ELF-1 (cell line): Measurements from ENCODE around the gene FAT1.

Source experiments
- DNase-seq: peaks from one replicate; pipeline ENCODE4 v3.0.0-alpha.2; 2016; ENCODE audit warnings: low read depth, low spot score

FAT1 gene

DNA sequence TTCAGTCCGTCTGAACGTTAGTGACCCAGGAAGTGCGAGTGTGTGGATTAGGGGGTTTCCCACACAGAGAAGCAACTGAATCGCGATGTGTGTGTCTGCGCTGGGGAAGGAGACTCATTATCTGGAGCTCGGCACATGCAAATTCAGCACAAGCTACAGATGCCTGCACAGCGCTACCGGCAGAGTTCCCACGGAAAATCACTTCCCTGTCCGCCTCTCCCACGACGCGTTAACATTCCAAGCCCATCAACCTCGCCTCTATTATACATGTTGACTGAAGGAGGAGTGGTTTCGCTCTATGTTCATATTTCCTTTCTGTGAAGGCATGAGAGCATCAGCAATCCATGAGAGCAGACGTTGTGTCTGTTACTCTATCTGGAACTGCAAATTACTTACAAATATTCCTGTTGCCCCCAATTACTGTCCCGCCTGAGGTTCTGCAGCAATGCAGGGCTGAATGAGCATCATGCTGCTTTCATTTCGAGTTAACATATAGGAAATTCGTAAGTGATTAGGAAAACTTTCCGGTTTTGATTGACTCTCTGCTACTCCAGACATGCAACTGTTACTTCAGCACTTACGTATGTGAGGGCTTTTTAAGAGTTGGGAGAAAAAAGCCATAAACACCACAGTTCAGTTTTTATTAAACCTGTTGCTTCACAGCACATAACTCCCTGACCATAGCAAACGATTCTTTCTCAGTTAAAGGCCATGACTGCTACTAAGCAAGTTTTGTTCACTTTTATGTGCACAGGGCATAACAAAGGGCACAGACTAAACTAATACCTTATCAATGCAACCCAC, 153.3 kb downstream of the FAT1 start:
- DNase-seq, result peak; percentile 45

GRCh38 chr4:186569533-186570192, 154.0 kb downstream of the FAT1 start:
- DNase-seq, result peak; percentile 28

DNA sequence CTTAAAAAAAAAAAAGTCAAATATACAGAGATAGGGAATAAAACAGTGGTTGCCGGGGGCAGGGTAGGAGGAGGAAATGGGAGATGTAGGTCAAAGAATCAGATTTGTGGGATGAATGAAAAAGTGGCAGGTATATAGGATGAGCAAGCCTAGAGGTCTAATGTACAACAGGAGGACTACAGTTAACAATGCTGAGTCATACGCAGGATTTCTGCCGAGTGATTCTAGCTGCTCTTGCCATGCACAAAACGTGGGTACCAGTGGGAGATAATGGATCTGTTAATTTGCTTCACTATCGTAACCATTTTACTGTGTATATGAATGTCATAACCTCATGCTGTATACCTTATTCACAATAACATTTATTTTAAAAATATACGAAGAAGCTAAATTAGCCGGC, 157.6 kb downstream of the FAT1 start:
- no peak for DNase-seq

DNA sequence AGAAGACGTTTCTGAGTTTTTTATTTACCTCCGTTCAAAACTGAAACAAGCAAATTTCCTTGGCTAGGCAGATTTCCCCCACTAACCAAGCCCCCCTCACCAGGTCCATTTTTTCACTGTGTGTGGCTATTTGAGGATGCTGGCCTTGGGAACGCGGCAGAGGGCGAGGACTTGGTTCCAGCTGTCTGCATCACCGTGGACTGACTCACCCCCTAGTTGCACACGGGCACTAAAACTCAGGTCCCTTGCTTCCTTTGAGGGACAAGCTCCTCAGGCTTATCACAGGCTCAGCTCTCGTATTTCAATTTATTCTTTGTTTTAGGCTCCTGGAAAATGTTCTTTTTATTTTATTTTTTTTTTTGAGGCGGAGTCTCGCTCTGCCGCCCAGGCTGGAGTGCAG, 159.9 kb downstream of the FAT1 start:
- no peak for DNase-seq

- no peak for DNase-seq
Measured at GRCh38 chr4:186561748-186562147, 161.9 kb downstream of the FAT1 start.

DNA sequence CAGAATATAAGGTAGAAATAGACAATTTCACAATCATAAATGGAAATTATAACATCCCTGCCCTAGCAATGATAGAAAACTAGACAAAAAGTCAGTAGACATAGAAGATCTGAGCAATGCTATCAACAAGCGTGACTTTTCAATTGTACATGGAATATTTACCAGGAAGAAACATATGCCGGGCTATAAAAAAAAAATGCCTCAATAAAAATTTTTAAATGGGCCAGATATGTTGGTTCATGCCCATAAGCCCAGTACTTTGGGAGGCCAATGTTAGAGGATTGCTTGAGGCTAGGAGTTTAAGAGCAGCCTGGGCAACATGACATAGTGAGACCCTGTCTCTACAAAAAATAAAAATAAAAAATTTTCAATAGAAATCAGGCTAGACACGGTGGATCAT, 163.0 kb downstream of the FAT1 start:
- no peak for DNase-seq

GRCh38 chr4:186557486-186557885, 166.2 kb downstream of the FAT1 start:
- no peak for DNase-seq

DNA sequence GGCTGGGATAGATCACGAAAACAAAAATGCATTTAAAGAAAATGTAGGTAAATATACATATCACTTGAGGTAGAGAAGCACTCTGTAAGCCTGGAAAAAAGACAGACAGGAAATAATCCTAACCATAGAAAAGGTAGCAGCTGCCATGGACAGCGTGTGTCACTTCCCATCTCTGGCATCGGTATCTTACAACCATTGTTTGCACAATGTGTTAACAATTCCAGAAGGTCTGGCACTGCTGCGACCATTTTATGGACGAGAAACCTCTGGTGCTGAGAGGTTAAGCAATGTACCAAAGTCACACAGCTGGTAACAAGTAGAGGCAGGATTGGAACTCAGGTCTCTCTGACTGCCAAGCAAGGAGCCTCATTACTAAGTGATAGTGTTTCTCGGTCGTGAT, 166.6 kb downstream of the FAT1 start:
- DNase-seq, result no peak

- DNase-seq, result peak; percentile 58
Measured at GRCh38 chr4:186554914-186555827, 168.5 kb downstream of the FAT1 start, which contains the start of gene MTNR1A. MTNR1A (minus strand) TSS chr4:186555567; CDS start chr4:186555365, 202 bp downstream.

DNA sequence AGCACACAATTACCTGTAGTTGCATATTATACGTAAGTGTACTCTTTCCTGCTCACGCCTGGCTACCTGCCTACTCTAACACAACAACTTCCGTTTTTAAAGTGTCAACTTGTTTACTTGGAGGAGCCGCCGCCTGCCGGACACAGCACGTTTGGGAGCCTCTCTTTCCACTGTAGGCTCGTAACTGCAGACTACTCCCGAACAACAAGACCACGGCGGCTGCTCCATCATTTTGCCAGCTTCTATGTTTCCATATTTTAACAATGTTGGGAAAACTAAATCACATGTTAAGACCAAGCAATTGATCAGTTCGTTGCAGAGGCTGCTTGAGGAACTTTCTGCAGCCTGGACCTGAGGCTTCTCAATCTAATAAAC, 169.1 kb downstream of the FAT1 start:
- DNase-seq, result peak; percentile 75

GRCh38 chr4:186553717-186554116, 169.9 kb downstream of the FAT1 start:
- DNase-seq, result peak; percentile 42

- no peak for DNase-seq
Measured at GRCh38 chr4:186551849-186552248, 171.8 kb downstream of the FAT1 start.

DNA sequence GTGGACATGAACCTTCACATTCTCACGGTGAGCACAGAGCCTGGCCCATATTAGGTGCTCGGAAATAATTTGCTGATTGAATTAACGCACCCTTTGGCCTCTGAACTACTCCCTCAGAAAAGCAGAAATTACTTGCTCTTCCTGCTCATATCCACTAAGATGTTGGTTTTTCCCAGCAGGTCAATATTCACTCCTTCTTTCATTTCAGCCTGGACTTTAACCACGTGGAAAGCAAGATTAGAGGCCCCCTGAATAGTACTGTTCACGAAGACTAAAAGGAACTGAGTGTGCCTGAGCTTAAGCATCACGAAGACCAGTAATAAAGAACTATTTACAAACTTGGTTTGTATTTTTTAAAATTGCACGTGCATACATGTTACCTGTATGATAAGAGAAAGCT, 178.2 kb downstream of the FAT1 start:
- no peak for DNase-seq

DNA sequence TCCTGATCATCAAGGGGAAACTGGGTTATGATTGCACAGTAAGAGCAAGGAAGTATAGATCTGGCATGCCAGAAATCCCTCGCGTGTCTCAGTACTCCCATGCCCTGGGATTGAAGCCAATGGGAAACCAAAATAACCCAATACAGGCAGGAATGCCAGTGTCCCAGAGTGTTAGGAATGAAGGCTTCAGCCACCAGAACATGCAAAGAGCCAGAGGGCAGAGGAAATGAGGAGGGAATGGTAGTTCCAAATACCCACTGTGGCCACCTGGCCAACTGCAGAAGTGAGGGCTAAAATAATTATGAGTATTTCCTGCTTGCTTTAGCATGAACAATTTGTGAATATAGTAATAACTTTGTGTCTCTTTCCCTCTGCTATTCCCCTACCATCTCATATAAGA, 180.4 kb downstream of the FAT1 start:
- no peak for DNase-seq

DNA sequence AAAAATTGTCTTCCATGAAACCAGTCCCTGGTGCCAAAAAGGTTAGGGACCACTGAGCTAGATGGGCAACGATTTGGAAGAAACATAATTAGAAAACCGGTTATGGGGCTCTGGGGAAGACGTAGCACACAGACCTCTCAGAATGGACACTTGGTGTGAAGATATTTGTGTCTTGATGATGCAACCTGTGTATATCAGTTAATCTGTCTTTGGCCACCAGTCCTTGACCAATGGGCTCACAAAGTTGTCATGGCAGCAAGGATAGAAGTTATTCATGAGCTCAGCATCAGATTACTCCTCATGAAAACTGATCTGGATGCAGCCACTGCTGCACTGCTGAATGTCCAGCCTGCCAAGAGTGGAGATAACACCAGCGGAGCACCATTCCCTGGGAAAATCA, 181.9 kb downstream of the FAT1 start:
- DNase-seq, result no peak

DNA sequence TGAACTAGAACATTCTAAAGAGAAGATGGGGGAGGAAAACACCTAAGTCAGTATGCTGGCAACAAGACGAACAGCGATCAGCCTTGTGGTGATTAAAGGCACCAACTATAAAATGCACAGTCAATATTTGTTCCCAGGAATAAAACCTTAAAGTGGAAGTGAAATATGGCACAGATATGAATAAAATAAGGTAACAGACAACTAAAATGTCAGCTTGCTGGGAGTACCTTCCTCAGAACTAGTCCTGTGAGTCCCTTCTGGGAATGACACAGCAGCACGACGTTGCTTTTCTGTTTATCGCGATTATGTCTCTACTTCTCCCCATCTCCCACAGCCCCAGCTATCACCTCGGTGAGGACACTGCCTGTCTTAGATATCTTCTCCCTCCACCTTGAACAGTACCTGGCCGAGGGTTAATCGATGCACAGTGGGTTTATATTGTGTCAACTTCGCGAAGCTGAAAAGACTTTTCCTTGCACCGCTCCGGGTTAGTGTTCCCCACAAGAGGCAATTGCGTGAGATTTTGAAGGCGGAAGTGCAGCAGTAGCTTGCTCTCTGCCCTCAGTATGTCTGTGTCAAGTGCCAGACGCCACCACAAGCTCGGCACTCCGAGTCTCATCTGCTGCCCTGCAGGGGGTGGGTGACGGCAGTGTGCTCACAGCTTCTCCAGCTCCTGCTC, 185.7 kb downstream of the FAT1 start:
- no peak for DNase-seq
